Measurements from ENCODE around the gene MCF2L.

Gene MCF2L

GRCh38 chr13:113126265-113127150, 157.5 kb downstream of the MCF2L start:
- in situ Hi-C loops (cut with HindIII; ENCODE audit: low sequenced_read_pairs) = no loop called here
- H3K4me3 ChIP-seq (ENCODE audit: low read depth, low read length) = no peak overlapping the region
- no peak for TF ChIP-seq CTCF (IDR thresholded peaks at IDR 0.05; ENCODE audit: low read depth, low read length, missing control alignments)

GRCh38 chr13:113129480-113129879, 160.5 kb downstream of the MCF2L start:
- H3K4me3 ChIP-seq (ENCODE audit: low read depth, low read length) = no peak overlapping the region

More at GRCh38 chr13:113126265-113127150, 157.5 kb downstream of the MCF2L start:
- no peak for DNase-seq (ENCODE audit: low read depth)

GRCh38 chr13:113129921-113130750, 161.1 kb downstream of the MCF2L start:
- H3K4me3 ChIP-seq (ENCODE audit: low read depth, low read length) = no peak overlapping the region
- TF ChIP-seq CTCF (IDR thresholded peaks at IDR 0.05; ENCODE audit: low read depth, low read length, missing control alignments) = no peak
- in situ Hi-C loops (cut with HindIII; ENCODE audit: low sequenced_read_pairs) = no loop called here
- no peak for DNase-seq (ENCODE audit: low read depth)

More at GRCh38 chr13:113129480-113129879, 160.5 kb downstream of the MCF2L start:
- no peak for DNase-seq (ENCODE audit: low read depth)
- TF ChIP-seq CTCF (IDR thresholded peaks at IDR 0.05; ENCODE audit: low read depth, low read length, missing control alignments) = no peak
- in situ Hi-C loops (cut with HindIII; ENCODE audit: low sequenced_read_pairs) = no loop called here

- no peak overlapping the region for H3K4me3 ChIP-seq (ENCODE audit: low read depth, low read length)
- no peak for TF ChIP-seq CTCF (IDR thresholded peaks at IDR 0.05; ENCODE audit: low read depth, low read length, missing control alignments)
- no peak for DNase-seq (ENCODE audit: low read depth)
- in situ Hi-C loops (cut with HindIII; ENCODE audit: low sequenced_read_pairs) = no loop called here
Measured at GRCh38 chr13:113135281-113135760, 166.3 kb downstream of the MCF2L start.

GRCh38 chr13:113137691-113138298, 168.8 kb downstream of the MCF2L start:
- in situ Hi-C loops (cut with HindIII; ENCODE audit: low sequenced_read_pairs) = no loop called here
- DNase-seq (ENCODE audit: low read depth) = no peak
- no peak overlapping the region for H3K4me3 ChIP-seq (ENCODE audit: low read depth, low read length)
- no peak for TF ChIP-seq CTCF (IDR thresholded peaks at IDR 0.05; ENCODE audit: low read depth, low read length, missing control alignments)

Data from astrocyte of the cerebellum (primary cell).